ENCODE measurements around the gene FBXL7.

The FBXL7 gene

GRCh38 chr5:15914638-15915037 is 414.7 kb downstream of the FBXL7 start:
- no peak for FAIRE-seq

GRCh38 chr5:15926586-15926985 is 426.6 kb downstream of the FBXL7 start:
- FAIRE-seq: no peak

DNA sequence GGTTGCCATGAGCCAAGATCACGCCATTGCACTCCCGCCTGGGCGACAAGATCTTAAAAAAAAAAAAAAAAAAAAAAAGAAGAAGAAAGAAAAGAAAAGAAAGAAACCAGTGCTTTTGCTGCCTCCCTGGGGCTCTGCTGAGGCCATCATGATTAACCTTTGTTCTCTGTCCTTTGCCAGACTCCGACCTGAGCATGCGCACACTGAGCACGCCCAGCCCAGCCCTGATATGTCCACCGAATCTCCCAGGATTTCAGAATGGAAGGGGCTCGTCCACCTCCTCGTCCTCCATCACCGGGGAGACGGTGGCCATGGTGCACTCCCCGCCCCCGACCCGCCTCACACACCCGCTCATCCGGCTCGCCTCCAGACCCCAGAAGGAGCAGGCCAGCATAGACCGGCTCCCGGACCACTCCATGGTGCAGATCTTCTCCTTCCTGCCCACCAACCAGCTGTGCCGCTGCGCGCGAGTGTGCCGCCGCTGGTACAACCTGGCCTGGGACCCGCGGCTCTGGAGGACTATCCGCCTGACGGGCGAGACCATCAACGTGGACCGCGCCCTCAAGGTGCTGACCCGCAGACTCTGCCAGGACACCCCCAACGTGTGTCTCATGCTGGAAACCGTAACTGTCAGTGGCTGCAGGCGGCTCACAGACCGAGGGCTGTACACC is 427.9 kb downstream of the FBXL7 start:
- no peak for FAIRE-seq

GRCh38 chr5:15929611-15930263 is 429.8 kb downstream of the FBXL7 start:
- no peak for FAIRE-seq

GRCh38 chr5:15932066-15932465 is 432.1 kb downstream of the FBXL7 start:
- no peak for FAIRE-seq

GRCh38 chr5:15933259-15934207 is 433.6 kb downstream of the FBXL7 start:
- FAIRE-seq: no peak

GRCh38 chr5:15936505-15937245 is 436.7 kb downstream of the FBXL7 start:
- FAIRE-seq: no peak

DNA sequence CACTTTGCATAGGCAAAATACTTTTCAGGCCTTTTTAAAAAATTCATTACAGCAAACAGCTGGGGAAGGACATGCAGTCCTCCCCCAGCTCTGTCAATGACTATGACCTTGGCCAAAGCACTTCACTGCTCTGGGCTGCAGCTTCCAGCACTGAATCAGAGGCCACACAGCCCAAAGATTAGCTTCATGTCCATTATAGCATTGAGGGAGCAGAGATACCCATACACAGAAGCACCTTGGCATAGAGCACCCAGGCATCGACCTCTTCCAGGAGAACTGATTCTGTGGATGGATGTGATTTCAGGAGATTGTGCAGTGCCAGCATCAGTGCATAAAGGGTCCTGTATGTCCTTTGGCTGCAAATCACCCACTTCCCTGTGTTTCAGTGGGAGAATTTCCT is 437.7 kb downstream of the FBXL7 start:
- no peak for FAIRE-seq

GRCh38 chr5:15938186-15938585 is 438.2 kb downstream of the FBXL7 start:
- FAIRE-seq: no peak

- no peak for FAIRE-seq
Measured at GRCh38 chr5:15938961-15939360, 439.0 kb downstream of the FBXL7 start.

DNA sequence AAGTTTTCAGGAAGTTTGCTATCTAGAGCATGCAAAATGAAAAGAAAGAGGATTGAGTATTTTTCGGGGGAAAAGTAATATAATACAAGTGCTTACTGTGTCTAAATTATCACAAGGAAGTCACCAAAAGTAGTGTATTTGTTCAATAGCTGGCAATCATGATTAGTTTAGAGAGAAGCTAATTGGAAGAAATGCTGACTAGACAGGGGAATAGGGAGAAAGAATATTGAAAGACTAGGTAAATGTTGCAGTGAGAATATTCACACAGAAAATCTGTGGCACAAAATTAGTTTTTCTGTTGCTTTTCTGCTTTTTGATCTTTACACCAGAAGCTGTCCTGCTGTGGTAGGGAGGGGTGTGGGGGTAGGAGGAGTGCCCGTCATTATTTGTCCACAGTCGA is 440.9 kb downstream of the FBXL7 start:
- no peak for FAIRE-seq

DNA sequence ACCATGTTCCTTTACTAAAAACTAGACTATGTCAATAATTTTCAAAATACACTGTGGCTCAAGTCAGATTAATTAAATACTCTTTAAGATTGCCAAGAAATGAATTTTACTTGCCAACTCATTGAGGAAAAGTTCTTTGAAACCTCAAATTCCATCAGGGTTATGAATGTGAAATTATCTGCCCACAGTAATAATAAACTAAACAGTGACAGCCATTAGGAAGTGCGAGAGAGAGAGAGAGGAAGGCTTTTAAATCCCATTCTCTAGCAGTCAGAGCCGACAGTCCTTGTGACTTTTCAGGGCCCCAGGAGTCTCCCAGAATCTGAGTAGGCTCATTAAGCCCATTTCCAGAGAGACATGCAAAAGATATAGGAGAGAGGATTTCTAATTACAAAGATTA is 443.5 kb downstream of the FBXL7 start:
- no peak for FAIRE-seq

DNA sequence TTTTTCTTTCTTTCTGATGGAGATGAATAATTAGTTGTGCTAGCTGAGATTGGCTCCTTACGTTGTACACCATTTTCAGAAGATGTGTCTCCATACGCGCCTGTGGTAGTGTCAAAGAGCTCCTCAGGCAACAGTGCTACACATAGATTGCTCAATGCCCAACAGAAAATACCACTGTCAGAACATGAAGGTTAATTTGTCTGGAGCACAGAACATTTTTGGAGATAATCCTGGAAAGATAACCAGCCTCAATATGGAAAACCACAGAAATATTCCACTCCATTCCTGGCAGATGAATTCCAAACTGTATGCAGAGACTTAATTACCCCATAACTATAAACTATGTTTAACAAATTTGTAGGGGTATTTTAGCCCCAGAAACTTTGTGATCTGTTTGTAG is 446.0 kb downstream of the FBXL7 start:
- no peak for FAIRE-seq

DNA sequence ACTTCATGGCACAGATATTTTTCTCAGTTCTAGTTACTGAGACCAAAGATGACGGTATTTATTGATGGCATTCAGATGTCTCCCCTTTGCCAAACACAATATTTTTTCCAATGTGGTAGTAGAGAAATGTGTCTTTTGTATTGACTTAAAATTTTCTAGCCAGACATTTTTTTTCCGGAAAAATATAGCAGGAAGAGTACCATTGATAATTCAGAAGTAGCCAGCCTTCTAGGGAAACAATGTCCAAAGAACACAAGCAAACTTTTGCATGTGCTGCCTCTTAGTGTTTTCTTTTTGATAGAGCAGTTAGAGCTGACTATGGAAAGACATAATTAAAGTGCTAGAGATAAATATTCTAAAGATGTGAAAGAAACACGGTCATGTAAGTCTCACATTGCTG is 448.2 kb downstream of the FBXL7 start:
- no peak for FAIRE-seq

DNA sequence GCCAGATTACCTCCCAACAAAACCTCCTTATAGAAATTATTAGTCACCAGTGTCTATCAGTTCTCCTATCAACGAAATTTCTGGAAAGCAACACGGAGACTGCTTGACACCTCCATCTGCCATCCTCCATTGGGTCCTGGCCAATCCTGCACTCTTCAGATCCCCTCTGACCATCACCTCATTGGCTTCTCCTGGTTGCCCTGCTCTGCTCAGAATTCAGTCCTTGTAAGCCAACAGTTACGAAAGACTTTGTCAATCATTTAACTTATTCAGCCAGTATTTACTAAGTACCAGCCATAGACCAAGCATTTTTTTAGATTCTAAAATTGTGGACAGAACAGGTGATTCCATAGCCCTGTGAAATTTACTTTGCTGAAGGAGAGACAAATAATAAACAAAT is 451.1 kb downstream of the FBXL7 start:
- no peak for FAIRE-seq

DNA sequence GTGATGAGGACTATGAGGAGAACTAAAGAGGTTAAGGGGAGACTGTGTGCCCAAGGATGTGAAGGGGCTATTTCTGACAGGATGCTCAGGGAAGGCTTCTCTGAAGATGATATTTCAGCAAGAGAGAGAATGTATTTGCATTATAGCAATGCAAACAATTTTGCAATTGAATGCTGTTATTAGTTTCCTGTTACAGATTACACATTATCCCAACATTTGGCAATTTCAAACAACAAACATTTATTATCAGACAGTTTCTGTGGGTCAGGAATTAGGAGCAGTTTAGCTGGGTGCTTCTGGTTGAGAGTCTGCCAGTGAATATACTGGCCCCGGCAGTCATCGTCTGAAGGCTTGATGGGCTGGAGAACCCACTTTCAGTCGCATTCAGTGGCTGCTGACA is 451.6 kb downstream of the FBXL7 start:
- no peak for FAIRE-seq

DNA sequence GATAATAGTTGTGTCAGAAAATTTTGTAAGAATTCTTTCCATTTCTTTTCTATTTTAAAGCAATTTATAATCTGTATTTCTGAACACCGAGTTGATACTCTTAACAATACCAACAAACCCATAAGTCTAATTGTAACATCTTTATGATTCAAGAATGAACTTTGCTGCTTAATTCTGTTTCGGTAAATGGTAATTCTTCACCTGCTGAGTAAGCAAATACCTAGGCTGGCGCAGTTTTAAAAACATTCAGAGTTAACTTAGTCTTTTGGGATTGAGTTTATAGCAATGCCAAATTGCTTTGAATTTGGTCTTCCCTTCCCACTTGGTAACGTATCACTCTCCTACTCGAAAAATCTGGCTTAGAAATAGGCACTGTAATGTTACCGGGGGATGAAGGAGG is 456.6 kb downstream of the FBXL7 start:
- no peak for FAIRE-seq

GRCh38 chr5:15957124-15957523 is 457.1 kb downstream of the FBXL7 start:
- FAIRE-seq: no peak

GRCh38 chr5:15959370-15960164 is 459.6 kb downstream of the FBXL7 start:
- FAIRE-seq: no peak

DNA sequence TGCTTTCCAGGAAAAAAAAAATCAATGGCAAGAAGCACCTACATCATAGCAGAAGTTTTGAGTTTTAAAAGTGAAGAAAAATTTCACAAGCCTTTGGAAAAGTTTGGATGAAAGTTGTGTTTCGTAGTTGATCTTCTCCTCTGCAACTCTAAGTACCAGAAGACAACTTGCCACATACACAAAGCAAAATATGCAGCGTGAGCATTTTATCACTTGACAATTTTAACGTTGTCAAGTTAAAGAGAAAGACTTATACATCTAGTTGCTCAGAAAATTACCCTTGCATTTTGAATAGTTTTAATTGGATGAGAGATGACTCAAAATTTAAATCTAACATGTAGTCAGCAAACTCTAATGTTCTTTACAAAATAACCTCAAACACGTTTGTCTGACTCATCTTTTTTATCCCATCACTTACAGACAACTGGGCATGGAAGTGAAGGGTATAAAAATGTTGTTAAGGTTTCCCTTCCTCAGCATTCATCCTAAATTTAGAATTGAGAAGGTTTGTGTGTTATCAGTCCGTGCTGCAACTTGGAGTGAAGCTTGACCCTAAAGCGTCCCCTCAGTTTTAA is 466.2 kb downstream of the FBXL7 start:
- no peak for FAIRE-seq

- no peak for FAIRE-seq
Measured at GRCh38 chr5:15966651-15967050, 466.7 kb downstream of the FBXL7 start.

DNA sequence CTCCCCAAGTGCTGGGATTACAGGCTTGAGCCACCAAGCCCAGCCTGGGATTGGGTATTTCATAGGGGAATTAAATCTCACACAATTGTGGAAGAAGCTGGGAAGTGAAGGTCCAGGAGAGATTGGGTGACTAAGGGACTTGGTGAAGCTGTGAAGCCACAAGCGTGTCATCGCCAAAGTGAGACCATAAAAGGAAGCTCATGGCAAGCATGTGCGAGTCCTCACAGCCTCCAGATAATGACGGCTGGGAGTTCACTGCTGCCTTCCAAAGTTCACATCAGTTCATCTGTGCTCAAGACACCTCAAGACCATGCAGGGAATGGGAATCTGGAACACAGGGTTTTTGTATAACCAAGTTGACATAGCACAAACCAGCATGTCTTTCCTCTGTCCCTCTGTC is 469.0 kb downstream of the FBXL7 start:
- no peak for FAIRE-seq

All from islet of Langerhans (tissue), 1 donor.